ENCODE measurements around the gene TBX6. TPM values are rescaled to one million over a fixed set of nuclear protein-coding genes. Genes with fewer than 3 reads are reported as not detected.
A peak's percentile ranks its signal among the peaks of the same experiment; 100 is the strongest.

Gene TBX6
- total and polyA plus RNA-seq, 2 donors: 0.52 to 2.6 TPM

GRCh38 chr16:30084096-30084815 is 7.5 kb downstream of the TBX6 start:
- Histone ChIP-seq H3K4me1 (ENCODE audit: control insufficient read depth in 2 of 2, insufficient read depth in 2 of 2, low read length in 2 of 2) (no peaks in the 10 kb centered on the region), H3K36me3 (ENCODE audit: control insufficient read depth in 2 of 2, insufficient read depth in 2 of 2, low read length in 1 of 2) (peaks cover 68 to 74% of the 10 kb centered on the region in 2 donors), H3K4me3 (ENCODE audit: low read length in 2 of 2) (no peak overlapping the region), H3K27ac (ENCODE audit: low read depth in 1 of 2, low read length in 1 of 2) (no peak overlapping the region), H3K27me3 (ENCODE audit: control insufficient read depth in 2 of 2, insufficient read depth in 1 of 2, low read length in 1 of 2) (no peaks in the 10 kb centered on the region), H3K9me3 (ENCODE audit: control insufficient read depth in 2 of 2, insufficient read depth in 1 of 2, low read length in 1 of 2) (peaks cover 0 to 4% of the 10 kb centered on the region in 2 donors)
- no peak for DNase-seq (ENCODE audit: low read depth in 6 of 9, low spot score in 9 of 9)
- 97% methylated on average over 18 of the region's 18 CpGs for WGBS

GRCh38 chr16:30083216-30084055 is 8.3 kb downstream of the TBX6 start:
- no peaks in the 10 kb centered on the region for H3K27me3 ChIP-seq (ENCODE audit: control insufficient read depth in 2 of 2, insufficient read depth in 1 of 2, low read length in 1 of 2)
- peaks cover 0 to 4% of the 10 kb centered on the region in 2 donors for H3K9me3 ChIP-seq (ENCODE audit: control insufficient read depth in 2 of 2, insufficient read depth in 1 of 2, low read length in 1 of 2)
- H3K4me1 ChIP-seq (ENCODE audit: control insufficient read depth in 2 of 2, insufficient read depth in 2 of 2, low read length in 2 of 2): peaks cover 0 to under 1% of the 10 kb centered on the region in 2 donors
- no peak for DNase-seq (ENCODE audit: low read depth in 6 of 9, low spot score in 9 of 9)
- peaks cover 74 to 82% of the 10 kb centered on the region in 2 donors for H3K36me3 ChIP-seq (ENCODE audit: control insufficient read depth in 2 of 2, insufficient read depth in 2 of 2, low read length in 1 of 2)
- no peak overlapping the region for H3K4me3 ChIP-seq (ENCODE audit: low read length in 2 of 2)
- WGBS: 98% methylated on average over 24 of the region's 24 CpGs
- no peak overlapping the region for H3K27ac ChIP-seq (ENCODE audit: low read depth in 1 of 2, low read length in 1 of 2)

DNA sequence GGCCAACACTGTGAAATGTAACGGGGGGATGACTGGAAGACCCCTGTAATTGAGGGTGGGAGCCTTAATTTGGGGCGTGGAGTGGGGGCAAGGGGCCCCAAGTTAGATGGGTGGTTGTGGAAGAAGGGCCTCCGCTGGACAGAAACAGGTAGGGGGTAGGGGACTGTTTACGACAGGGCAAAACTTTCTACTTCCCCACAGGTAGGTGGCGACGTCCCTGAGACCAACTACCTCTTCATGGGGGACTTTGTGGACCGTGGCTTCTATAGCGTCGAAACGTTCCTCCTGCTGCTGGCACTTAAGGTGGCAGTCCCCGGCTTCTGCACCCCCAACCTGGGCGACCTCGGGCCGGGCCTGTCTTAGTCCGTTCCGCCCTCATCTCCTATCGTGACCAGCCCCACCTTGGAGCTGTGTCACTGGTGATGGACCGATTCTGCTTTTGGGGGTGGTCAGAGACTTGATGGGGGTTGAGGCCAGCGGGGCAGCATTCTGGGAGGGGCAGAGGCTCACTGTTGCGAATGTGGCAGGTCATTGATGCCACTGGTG is 9.1 kb downstream of the TBX6 start:
- Histone ChIP-seq H3K4me3 (ENCODE audit: low read length in 2 of 2) (no peak overlapping the region), H3K27ac (ENCODE audit: low read depth in 1 of 2, low read length in 1 of 2) (no peak overlapping the region), H3K27me3 (ENCODE audit: control insufficient read depth in 2 of 2, insufficient read depth in 1 of 2, low read length in 1 of 2) (no peaks in the 10 kb centered on the region), H3K9me3 (ENCODE audit: control insufficient read depth in 2 of 2, insufficient read depth in 1 of 2, low read length in 1 of 2) (peaks cover 0 to 4% of the 10 kb centered on the region in 2 donors), H3K4me1 (ENCODE audit: control insufficient read depth in 2 of 2, insufficient read depth in 2 of 2, low read length in 2 of 2) (peaks cover 0 to 8% of the 10 kb centered on the region in 2 donors), H3K36me3 (ENCODE audit: control insufficient read depth in 2 of 2, insufficient read depth in 2 of 2, low read length in 1 of 2) (peaks cover 80 to 90% of the 10 kb centered on the region in 2 donors)
- no peak for DNase-seq (ENCODE audit: low read depth in 6 of 9, low spot score in 9 of 9)
- WGBS: 98% methylated on average over 20 of the region's 20 CpGs

GRCh38 chr16:30079480-30079879 is 12.2 kb downstream of the TBX6 start:
- Histone ChIP-seq H3K27ac (ENCODE audit: low read depth in 1 of 2, low read length in 1 of 2) (no peak overlapping the region), H3K36me3 (ENCODE audit: control insufficient read depth in 2 of 2, insufficient read depth in 2 of 2, low read length in 1 of 2) (peaks cover 53 to 72% of the 10 kb centered on the region in 2 donors), H3K4me1 (ENCODE audit: control insufficient read depth in 2 of 2, insufficient read depth in 2 of 2, low read length in 2 of 2) (peaks cover 8 to 27% of the 10 kb centered on the region in 2 donors), H3K27me3 (ENCODE audit: control insufficient read depth in 2 of 2, insufficient read depth in 1 of 2, low read length in 1 of 2) (no peaks in the 10 kb centered on the region), H3K4me3 (ENCODE audit: low read length in 2 of 2) (no peak overlapping the region), H3K9me3 (ENCODE audit: control insufficient read depth in 2 of 2, insufficient read depth in 1 of 2, low read length in 1 of 2) (no peaks in the 10 kb centered on the region)
- 97% methylated on average over 7 of the region's 7 CpGs for WGBS
- no peak for DNase-seq (ENCODE audit: low read depth in 6 of 9, low spot score in 9 of 9)

DNA sequence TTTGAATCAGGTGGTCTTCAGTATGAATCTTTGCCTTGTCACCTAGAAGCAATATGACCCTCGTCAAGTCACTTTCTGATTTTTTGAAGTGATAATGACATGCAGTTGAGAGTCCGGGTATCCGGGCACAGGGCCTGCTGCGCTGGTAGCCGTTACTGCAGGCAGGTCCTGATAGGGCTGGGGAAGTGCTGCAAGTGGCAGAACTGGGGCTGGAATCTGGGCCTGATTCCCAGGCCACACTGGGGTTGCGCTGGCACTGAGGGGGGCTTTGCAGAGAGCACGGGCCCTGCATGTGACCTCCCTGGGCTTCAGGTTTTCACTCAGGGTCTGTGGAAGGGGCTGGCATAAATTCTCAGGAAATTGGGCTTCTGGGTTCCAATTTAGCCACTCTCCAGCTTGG is 13.0 kb downstream of the TBX6 start:
- Histone ChIP-seq H3K27ac (ENCODE audit: low read depth in 1 of 2, low read length in 1 of 2) (no peak overlapping the region), H3K4me1 (ENCODE audit: control insufficient read depth in 2 of 2, insufficient read depth in 2 of 2, low read length in 2 of 2) (peaks cover 8 to 27% of the 10 kb centered on the region in 2 donors), H3K36me3 (ENCODE audit: control insufficient read depth in 2 of 2, insufficient read depth in 2 of 2, low read length in 1 of 2) (peaks cover 46 to 64% of the 10 kb centered on the region in 2 donors), H3K27me3 (ENCODE audit: control insufficient read depth in 2 of 2, insufficient read depth in 1 of 2, low read length in 1 of 2) (no peaks in the 10 kb centered on the region), H3K9me3 (ENCODE audit: control insufficient read depth in 2 of 2, insufficient read depth in 1 of 2, low read length in 1 of 2) (no peaks in the 10 kb centered on the region), H3K4me3 (ENCODE audit: low read length in 2 of 2) (no peak overlapping the region)
- WGBS: 97% methylated on average over 7 of the region's 7 CpGs
- DNase-seq (ENCODE audit: low read depth in 6 of 9, low spot score in 9 of 9): no peak

- no peaks in the 10 kb centered on the region for H3K9me3 ChIP-seq (ENCODE audit: control insufficient read depth in 2 of 2, insufficient read depth in 1 of 2, low read length in 1 of 2)
- DNase-seq (ENCODE audit: low read depth in 6 of 9, low spot score in 9 of 9): no peak
- H3K4me1 ChIP-seq (ENCODE audit: control insufficient read depth in 2 of 2, insufficient read depth in 2 of 2, low read length in 2 of 2): peaks cover 8 to 27% of the 10 kb centered on the region in 2 donors
- H3K27ac ChIP-seq (ENCODE audit: low read depth in 1 of 2, low read length in 1 of 2): no peak overlapping the region
- whole genome bisulfite sequencing: 95% methylated on average over 6 of the region's 6 CpGs
- H3K27me3 ChIP-seq (ENCODE audit: control insufficient read depth in 2 of 2, insufficient read depth in 1 of 2, low read length in 1 of 2): no peaks in the 10 kb centered on the region
- peaks cover 35 to 59% of the 10 kb centered on the region in 2 donors for H3K36me3 ChIP-seq (ENCODE audit: control insufficient read depth in 2 of 2, insufficient read depth in 2 of 2, low read length in 1 of 2)
- no peak overlapping the region for H3K4me3 ChIP-seq (ENCODE audit: low read length in 2 of 2)
Measured at GRCh38 chr16:30077656-30078055, 14.1 kb downstream of the TBX6 start.

DNA sequence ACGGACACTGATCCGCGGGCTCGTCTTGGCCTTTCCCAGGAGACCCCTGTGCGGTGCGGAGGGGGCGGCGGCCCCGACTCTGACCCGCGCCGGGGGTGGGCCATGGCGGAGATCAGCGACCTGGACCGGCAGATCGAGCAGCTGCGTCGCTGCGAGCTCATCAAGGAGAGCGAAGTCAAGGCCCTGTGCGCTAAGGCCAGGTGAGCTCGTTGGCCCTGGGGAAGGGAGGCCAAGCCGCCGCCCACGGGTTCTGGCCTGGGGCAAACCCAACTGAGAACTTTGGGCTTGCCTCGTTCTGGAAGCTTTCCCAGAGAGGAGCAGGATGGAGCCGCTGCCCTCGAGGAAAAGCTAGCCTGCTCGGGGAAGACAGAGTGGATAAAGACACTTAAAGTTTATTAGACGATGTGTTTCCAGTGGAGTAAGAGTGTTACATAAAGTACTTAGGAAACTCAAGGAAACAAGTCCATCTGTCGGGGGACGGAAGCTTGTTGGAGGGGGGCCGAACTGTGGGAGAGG is 15.4 kb downstream of the TBX6 start:
- WGBS: 3% methylated on average over 33 of the region's 33 CpGs
- peak in 1 of 9 donors; percentile 34 for DNase-seq (ENCODE audit: low read depth in 6 of 9, low spot score in 9 of 9)
- H3K27ac ChIP-seq (ENCODE audit: low read depth in 1 of 2, low read length in 1 of 2): peak overlapping the region; percentile 88 to 93
- H3K4me1 ChIP-seq (ENCODE audit: control insufficient read depth in 2 of 2, insufficient read depth in 2 of 2, low read length in 2 of 2): peaks cover 8 to 27% of the 10 kb centered on the region in 2 donors
- H3K27me3 ChIP-seq (ENCODE audit: control insufficient read depth in 2 of 2, insufficient read depth in 1 of 2, low read length in 1 of 2): no peaks in the 10 kb centered on the region
- peaks cover 33 to 61% of the 10 kb centered on the region in 2 donors for H3K36me3 ChIP-seq (ENCODE audit: control insufficient read depth in 2 of 2, insufficient read depth in 2 of 2, low read length in 1 of 2)
- H3K9me3 ChIP-seq (ENCODE audit: control insufficient read depth in 2 of 2, insufficient read depth in 1 of 2, low read length in 1 of 2): no peaks in the 10 kb centered on the region
- H3K4me3 ChIP-seq (ENCODE audit: low read length in 2 of 2): peak overlapping the region; percentile 83 to 97

DNA sequence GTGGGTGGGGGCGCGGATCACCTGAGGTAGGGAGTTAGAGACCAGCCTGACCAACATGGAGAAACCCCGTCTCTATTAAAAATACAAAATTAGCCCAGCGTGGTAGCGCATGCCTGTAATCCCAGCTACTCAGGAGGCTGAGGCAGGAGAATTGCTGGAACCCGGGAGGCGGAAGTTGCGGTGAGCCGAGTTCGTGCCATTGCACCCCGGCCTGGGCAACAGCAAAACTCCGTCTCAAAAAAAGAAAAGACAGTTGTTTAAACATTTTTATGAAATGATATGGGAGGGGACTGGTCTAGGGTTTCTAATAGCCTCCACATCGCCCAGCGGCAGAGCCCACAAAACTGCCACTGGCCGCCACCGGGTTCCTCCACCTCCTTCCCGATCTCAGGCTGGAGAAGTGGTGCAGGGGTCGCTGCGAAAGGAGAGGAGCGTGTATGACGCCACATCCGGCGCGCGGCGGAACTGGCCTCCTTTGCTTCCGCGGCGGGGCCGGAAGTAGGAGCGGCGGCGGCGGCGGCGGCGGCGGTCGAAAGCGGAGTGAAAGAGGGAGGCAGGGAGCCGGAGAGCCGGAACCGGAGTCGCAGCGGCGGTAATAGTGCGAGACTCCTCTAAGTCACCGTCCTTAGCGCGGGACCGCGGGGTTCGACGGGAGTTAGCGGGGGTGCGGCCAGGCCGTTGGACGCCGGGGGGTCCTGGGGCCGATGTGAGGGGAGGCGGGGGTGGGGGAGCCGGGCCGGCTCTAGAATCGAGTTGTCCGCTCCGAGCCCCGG is 16.0 kb downstream of the TBX6 start, which contains the start of gene PPP4C:
Gene PPP4C, plus strand, starts transcription at position 492 of the 773 bp plus-strand sequence. CDS start 384 bp downstream, outside the sequence.
- Histone ChIP-seq H3K27me3 (ENCODE audit: control insufficient read depth in 2 of 2, insufficient read depth in 1 of 2, low read length in 1 of 2) (no peaks in the 10 kb centered on the region), H3K36me3 (ENCODE audit: control insufficient read depth in 2 of 2, insufficient read depth in 2 of 2, low read length in 1 of 2) (peaks cover 33 to 61% of the 10 kb centered on the region in 2 donors), H3K27ac (ENCODE audit: low read depth in 1 of 2, low read length in 1 of 2) (peak within 1 kb of the TSS; percentile 88 to 93), H3K4me3 (ENCODE audit: low read length in 2 of 2) (peak within 1 kb of the TSS; percentile 83 to 97), H3K4me1 (ENCODE audit: control insufficient read depth in 2 of 2, insufficient read depth in 2 of 2, low read length in 2 of 2) (peaks cover 8 to 27% of the 10 kb centered on the region in 2 donors), H3K9me3 (ENCODE audit: control insufficient read depth in 2 of 2, insufficient read depth in 1 of 2, low read length in 1 of 2) (no peaks in the 10 kb centered on the region)
- 2% methylated on average over 67 of the region's 67 CpGs for WGBS
- DNase-seq (ENCODE audit: low read depth in 6 of 9, low spot score in 9 of 9): peak in 8 of 9 donors; percentile 74 to 94 (median 82)

Measured in thymus (tissue), 11 donors.